Activated naive CD8-positive, alpha-beta T cell treated with anti-CD3 and anti-CD28 coated beads, Interleukin-2, amount 10 ng/mL, durations not matched to agents 7 days and 5 days (primary cell): ENCODE data around the gene USP7. TPM values are rescaled to one million over a fixed set of nuclear protein-coding genes. Genes with fewer than 3 reads are reported as not detected.
A peak's percentile ranks its signal among the peaks of the same experiment; 100 is the strongest.
"Not testable (repeated sequence)": the region's sequence is repeated elsewhere in the genome, so short reads cannot be mapped to it uniquely, and the experiment has no call there.

ENCODE experiments used
- ATAC-seq: fragments of 150-1000 bp; cut with Tn5 transposase; one replicate; pipeline ENCODE4 v1.10.0; 2021; ENCODE audit warnings: low read depth, moderate library complexity
- POLR2A ChIA-PET: fragments of 350-600 bp; sonication (Branson Sonifier 250); formaldehyde crosslinking; loops from one replicate; lab custom pipeline; 2021; ENCODE audit warnings: antibody characterized with exemption; lab: Charles Lee
- DNase-seq: peaks from one replicate; pipeline ENCODE4 v3.0.0; 2021
- H3K27ac Mint-ChIP-seq: one replicate; pipeline ENCODE4 v1.8.0; 2022; ENCODE audit warnings: mild to moderate bottlenecking, mixed read lengths
- H3K27me3 Mint-ChIP-seq: one replicate; pipeline ENCODE4 v1.8.0; 2022; ENCODE audit warnings: mild to moderate bottlenecking, moderate library complexity, mixed read lengths
- H3K36me3 Mint-ChIP-seq: one replicate; pipeline ENCODE4 v1.8.0; 2021; ENCODE audit warnings: mild to moderate bottlenecking, mixed read lengths
- H3K4me1 Mint-ChIP-seq: one replicate; pipeline ENCODE4 v1.8.0; 2021; ENCODE audit warnings: mixed read lengths
- H3K4me3 Mint-ChIP-seq: one replicate; pipeline ENCODE4 v1.8.0; 2022; ENCODE audit warnings: mild to moderate bottlenecking, moderate library complexity, mixed read lengths
- H3K9me3 Mint-ChIP-seq: one replicate; pipeline ENCODE4 v1.8.0; 2021; ENCODE audit warnings: mixed read lengths
- total RNA-seq, 2 experiments: library from RNA; stranded (reverse); gene quantifications; one replicate each; pipeline ENCODE4 v1.2.3, GENCODE V29; 2021

The USP7 gene
- total RNA-seq, 2 experiments from 2014 or later = 153 to 162 TPM

DNA sequence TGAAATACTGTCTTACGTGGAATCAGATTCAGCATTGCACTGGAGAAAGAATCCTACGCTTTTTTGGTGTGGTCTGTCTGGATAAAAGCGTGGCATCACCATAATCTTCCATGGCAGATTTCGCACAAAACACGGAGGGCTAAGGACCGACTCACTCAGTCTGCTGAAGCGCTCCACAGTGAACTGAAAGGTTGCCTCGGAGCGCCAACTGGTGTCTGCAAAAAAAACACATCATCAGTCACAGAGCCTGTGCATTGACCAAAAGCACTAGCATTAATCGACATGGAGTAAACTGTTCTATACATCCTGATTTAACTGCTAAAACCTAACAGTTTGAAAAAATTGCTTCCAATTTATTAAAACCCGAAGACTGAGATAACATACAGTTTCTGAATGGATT, 40.5 kb downstream of the USP7 start:
- no peaks in the 10 kb centered on the region for H3K27me3 Mint-ChIP-seq
- peaks cover 37% of the 10 kb centered on the region for H3K36me3 Mint-ChIP-seq
- ATAC-seq (no peak), DNase-seq (no peak)
- H3K4me3 Mint-ChIP-seq = no peak overlapping the region
- H3K4me1 Mint-ChIP-seq = peaks cover 45% of the 10 kb centered on the region
- H3K27ac Mint-ChIP-seq = no peak overlapping the region
- POLR2A ChIA-PET = interaction anchor here (0.6 kb wide), 1 partner anchor 87 kb away, joined by 5 read pairs; no protein-coding TSS in a partner anchor
- no peaks in the 10 kb centered on the region for H3K9me3 Mint-ChIP-seq

DNA sequence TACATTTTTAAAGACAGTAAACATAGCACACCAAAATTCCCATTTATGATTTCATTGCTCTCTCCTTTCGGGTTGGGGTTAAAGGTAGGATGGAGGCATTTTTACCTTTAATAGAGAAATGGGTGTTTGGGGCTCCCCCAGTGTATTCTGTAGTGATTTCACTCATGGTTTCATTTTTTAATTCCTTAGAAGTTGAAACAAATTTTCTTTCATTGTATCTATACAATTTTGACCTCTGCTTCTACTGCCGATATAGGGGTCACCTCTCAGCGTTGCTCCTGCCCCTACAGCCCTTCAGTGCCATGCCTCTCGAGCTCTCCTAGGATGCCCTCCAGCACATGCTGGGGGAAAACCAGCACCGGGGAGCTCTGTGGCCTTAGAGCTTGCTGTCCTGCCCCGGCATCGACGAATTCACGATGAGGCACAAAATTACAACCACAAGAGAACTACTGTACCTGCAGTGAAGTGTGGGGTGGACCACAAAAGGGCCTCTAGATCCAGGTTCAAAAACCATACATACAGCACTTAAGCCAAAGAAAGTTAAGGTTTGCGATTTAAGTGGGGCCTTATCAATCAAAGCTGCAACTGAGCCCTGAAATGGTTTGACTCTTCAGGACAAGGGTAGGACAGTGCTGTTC, 42.2 kb downstream of the USP7 start:
- Mint-ChIP-seq H3K9me3 (no peaks in the 10 kb centered on the region), H3K4me3 (no peak overlapping the region), H3K4me1 (peaks cover 49% of the 10 kb centered on the region), H3K27me3 (no peaks in the 10 kb centered on the region), H3K36me3 (peaks cover 45% of the 10 kb centered on the region), H3K27ac (no peak overlapping the region)
- POLR2A ChIA-PET = no interaction called here
- ATAC-seq = no peak
- no peak for DNase-seq

DNA sequence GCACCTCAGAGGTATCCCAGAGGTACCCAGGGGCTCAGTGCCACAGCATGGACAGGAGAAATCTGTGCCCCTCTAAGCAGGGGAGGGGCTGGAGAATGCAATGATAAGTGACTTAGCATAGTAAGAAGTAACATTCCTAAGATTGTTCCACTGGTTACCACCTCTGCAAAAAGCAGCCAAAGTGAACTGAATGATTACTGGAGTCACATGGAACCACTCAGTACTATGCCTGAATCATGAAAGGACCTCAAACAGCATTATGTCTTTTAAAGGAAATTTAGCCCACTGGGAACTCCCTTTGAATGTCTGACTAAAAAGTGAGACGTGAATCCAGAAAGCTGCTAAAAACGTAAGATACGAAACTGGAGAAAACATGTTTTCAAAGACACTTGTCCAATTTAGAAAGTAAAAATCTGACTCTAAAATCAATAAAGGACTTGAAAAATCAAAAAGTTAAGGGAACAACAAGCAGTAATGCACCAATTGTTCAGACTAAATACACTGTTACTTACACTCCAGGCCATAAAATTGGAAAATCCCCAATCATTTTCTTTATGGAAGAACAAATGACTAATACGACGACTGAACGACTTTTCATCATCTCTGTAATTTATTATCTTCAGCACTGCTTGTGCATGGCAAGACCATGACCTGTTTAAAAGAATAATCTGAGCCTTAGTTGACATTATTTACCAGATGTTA, 42.9 kb downstream of the USP7 start:
- Mint-ChIP-seq H3K27ac (no peak overlapping the region), H3K36me3 (peaks cover 48% of the 10 kb centered on the region), H3K9me3 (no peaks in the 10 kb centered on the region), H3K27me3 (no peaks in the 10 kb centered on the region), H3K4me3 (no peak overlapping the region), H3K4me1 (peaks cover 53% of the 10 kb centered on the region)
- DNase-seq = no peak
- POLR2A ChIA-PET = no interaction called here
- ATAC-seq = no peak

DNA sequence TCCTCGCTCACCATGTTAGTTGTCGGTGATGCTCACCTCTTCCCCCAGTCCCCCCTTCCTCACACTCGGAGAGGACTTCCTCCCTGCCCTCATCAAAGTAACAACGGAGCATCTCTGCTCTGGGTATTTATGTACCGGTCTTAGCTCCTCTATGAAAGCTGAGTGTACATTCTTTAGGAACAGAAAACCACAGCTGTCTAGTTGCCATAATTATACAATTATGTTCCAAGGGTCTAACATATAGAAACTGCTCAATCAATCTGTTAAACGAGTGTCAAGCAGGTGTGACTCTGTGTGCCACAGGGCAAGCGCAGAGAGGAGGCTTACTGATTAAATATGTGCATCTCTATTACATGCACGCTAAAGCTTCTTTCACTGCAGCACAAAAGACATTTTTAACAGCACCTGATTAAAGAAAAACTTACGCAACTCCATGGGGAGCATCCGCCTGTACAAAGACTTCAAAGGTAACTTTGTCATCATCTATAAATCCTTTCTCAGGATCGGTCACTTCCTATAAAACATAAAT, 43.7 kb downstream of the USP7 start:
- Mint-ChIP-seq H3K4me1 (peaks cover 51% of the 10 kb centered on the region), H3K36me3 (peaks cover 50% of the 10 kb centered on the region), H3K27ac (peak overlapping the region; percentile 66), H3K9me3 (no peaks in the 10 kb centered on the region), H3K27me3 (no peaks in the 10 kb centered on the region), H3K4me3 (peak overlapping the region; percentile 68)
- POLR2A ChIA-PET = no interaction called here
- DNase-seq (no peak), ATAC-seq (peak; percentile 64)

DNA sequence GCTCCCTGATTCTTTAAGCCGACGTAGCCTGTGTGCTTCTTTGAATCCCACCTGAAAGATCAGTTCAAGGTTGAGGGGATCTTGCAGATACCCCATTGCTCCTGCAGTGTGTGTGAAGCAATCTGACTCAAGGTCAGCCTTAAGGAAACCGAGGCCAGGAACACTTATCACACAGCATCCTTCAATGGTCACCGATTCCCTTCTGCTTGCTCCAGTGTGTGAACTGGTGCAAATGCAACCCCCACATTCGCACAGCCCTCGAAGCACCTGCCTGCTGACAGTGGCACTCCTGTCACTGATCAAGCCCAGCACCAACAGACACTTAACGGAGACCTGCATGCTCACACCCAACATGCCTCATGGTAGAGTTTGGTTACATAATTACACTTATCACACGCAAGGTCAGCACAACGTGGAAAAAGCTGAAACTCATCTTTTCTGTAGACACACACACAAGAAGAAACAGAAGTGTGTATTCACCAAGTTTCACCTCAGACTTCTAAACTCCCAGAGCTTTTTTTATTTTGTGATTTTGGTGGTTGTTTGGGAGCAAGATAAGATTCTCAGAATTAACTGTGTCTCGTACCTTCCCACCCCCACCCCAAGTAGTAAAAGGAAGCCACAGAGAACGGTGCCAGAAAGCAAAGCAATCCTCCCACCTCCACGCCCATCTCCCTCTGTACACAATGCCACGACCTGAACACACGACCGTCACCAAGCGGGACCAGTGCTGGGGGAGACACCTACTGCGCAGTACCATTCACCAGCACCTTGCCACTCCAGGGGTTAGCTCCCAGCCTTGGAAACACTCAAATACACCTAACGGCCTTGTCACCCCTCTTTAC, 44.4 kb downstream of the USP7 start:
- H3K9me3 Mint-ChIP-seq = no peaks in the 10 kb centered on the region
- peak overlapping the region; percentile 66 for H3K27ac Mint-ChIP-seq
- H3K36me3 Mint-ChIP-seq = peaks cover 52% of the 10 kb centered on the region
- ATAC-seq (peak; percentile 77), DNase-seq (no peak)
- H3K27me3 Mint-ChIP-seq = no peaks in the 10 kb centered on the region
- POLR2A ChIA-PET = no interaction called here
- H3K4me1 Mint-ChIP-seq = peaks cover 51% of the 10 kb centered on the region
- H3K4me3 Mint-ChIP-seq = peak overlapping the region; percentile 68

DNA sequence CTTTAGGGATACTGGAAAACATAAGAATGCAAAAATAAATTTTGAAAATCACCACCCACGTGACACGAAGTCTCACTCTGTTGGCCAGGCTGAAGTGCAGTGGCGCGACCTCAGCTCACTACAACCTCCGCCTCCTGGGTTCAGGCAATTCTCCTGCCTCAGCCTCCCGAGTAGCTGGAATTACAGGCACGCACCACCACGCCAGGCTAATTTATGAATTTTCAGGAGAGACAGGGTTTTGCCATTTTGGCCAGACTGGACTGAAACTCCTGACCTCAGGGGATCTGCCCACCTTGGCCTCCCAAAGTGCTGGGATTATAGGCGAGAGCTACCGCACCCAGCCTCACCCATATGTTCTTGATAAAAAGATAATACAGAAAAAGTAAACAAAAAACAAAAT, 46.4 kb downstream of the USP7 start:
- Mint-ChIP-seq H3K4me1 (peaks cover 59% of the 10 kb centered on the region), H3K36me3 (peaks cover 51% of the 10 kb centered on the region)
- H3K9me3 Mint-ChIP-seq, ATAC-seq, H3K27ac Mint-ChIP-seq, H3K27me3 Mint-ChIP-seq, H3K4me3 Mint-ChIP-seq, POLR2A ChIA-PET, DNase-seq: not testable (repeated sequence)

DNA sequence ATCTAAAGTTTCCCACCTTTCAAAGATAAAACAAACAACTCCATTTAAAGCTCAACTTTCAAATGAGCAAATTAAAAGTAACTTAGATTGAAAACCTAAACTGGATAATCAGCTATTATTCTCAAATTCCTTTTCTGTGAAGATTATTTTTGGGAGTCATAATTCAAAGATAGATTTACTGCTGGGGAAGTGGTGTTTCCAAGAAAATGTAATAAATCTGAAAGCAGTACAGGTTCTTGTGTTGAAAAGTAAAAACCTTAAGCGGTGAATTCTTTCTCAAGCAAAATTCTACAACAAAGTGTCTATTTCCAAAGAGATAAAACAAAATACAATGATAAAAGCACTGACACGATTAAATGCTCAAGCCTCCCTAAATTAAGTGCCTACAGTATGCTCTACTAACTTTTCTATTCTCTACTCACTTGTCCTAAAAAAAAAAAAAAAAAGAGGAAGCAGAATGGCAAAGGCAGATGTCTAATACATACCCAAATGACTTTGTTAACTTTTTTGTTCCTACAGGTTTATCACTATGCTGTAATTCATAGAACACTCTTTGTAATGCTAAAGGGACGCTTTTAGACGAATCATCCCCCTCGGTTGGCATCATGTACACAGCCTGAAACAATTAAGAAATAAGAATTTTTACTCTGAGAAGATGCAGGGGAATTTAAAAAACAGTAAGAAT, 47.0 kb downstream of the USP7 start:
- Mint-ChIP-seq H3K27me3 (no peaks in the 10 kb centered on the region), H3K4me1 (peaks cover 61% of the 10 kb centered on the region), H3K9me3 (no peaks in the 10 kb centered on the region), H3K4me3 (no peak overlapping the region), H3K36me3 (peaks cover 51% of the 10 kb centered on the region), H3K27ac (peak overlapping the region; percentile 32)
- ATAC-seq (no peak), DNase-seq (no peak)
- POLR2A ChIA-PET = no interaction called here

DNA sequence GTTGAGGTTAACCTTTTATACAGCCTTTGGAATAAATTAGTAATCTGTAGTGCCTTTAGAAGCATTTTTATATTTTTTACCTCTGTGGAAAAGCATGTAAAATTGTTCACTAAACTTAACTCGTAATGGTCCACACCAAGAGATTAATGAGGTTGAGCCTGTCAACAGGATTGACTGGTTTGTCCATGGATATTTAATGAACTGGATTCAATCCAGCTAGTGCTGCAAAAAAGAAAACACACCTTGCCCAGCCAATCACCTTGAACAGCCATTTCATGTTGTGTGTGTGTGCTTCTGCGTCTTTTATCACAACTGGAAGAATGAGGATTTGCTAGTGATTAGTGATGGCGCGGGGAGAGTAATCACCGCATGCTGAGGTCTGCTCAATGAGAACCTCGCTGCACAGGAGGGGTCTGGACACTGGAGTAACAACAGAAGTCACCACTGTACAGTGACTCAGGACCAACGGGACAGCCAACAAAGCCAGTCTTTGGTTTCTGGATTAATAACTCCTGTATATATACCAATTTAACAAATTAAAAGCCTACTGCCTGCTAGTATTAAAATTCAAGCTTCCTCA, 47.9 kb downstream of the USP7 start:
- ATAC-seq = no peak
- Mint-ChIP-seq H3K4me1 (peaks cover 62% of the 10 kb centered on the region), H3K4me3 (no peak overlapping the region), H3K27me3 (no peaks in the 10 kb centered on the region), H3K27ac (no peak overlapping the region), H3K36me3 (peaks cover 46% of the 10 kb centered on the region), H3K9me3 (no peaks in the 10 kb centered on the region)
- DNase-seq = no peak
- POLR2A ChIA-PET = no interaction called here

DNA sequence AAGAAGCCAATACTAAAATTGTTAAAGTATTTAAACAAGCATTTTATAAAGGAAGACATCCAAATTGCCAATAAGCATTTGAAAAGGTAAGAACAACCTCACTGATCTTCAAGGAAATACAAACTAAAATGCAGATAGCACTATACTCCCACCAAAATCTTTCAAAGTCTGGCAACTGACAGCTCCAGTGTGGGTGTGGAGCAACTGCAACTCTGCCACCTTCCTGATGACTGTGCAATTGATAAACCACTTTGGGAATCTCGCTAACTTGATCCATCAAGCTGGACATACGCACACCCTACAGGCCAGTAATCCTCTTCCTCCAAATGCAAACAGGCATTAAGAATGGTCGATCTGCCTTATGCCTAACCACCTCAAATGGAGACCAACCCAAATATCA, 49.6 kb downstream of the USP7 start:
- H3K36me3 Mint-ChIP-seq = peaks cover 44% of the 10 kb centered on the region

DNA sequence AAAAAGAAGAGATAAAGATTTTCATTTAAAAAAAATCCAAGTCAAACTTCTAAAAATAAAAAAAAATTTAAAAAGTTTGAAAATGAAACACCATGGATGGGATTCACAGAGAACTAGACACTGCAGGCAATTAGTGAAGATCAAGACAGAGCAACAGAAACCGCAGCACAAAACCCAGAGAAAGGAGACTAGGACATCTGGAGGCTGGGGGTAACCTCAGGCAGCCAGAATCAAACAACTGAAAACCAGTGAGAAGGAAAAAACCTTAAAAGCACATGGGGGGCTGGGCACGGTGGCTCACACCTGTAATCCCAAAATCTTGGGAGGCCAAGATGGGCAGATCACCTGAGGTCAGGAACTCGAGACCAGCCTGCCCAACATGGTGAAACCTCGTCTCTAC, 50.9 kb downstream of the USP7 start:
- no peak overlapping the region for H3K27ac Mint-ChIP-seq

More for the DNA sequence above, 49.6 kb downstream of the USP7 start:
- H3K27ac Mint-ChIP-seq = no peak overlapping the region
- ATAC-seq (no peak), DNase-seq (no peak)
- H3K27me3 Mint-ChIP-seq = no peaks in the 10 kb centered on the region
- peaks cover 52% of the 10 kb centered on the region for H3K4me1 Mint-ChIP-seq
- H3K4me3 Mint-ChIP-seq = no peak overlapping the region
- POLR2A ChIA-PET = interaction anchor here (0.7 kb wide), 1 partner anchor 236 kb away, joined by 3 read pairs; no protein-coding TSS in a partner anchor
- H3K9me3 Mint-ChIP-seq = no peaks in the 10 kb centered on the region

DNA sequence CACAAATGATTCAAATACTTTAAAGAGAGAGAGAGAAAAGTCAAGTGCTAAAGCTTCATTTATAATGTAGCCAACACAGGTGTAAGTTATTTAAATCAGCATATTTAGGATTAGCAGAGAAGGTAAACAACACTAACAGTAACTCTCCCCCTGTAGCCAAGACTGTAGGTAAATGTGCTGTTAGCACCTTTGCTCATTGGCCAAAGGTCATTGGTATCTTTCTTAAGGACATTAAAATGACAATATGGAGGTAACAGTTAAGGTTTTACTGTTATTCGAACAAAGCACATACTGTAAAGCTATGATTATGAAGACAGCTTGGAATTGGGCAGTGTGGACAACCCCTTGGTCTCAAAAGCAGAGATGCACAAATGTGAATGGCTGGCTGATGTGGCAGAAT, 52.9 kb downstream of the USP7 start:
- H3K27ac Mint-ChIP-seq = no peak overlapping the region
- POLR2A ChIA-PET = no interaction called here
- peaks cover 43% of the 10 kb centered on the region for H3K4me1 Mint-ChIP-seq
- DNase-seq = no peak
- no peak overlapping the region for H3K4me3 Mint-ChIP-seq
- peaks cover 30% of the 10 kb centered on the region for H3K36me3 Mint-ChIP-seq
- H3K9me3 Mint-ChIP-seq = no peaks in the 10 kb centered on the region
- H3K27me3 Mint-ChIP-seq = no peaks in the 10 kb centered on the region
- ATAC-seq = no peak

More for the DNA sequence above, 50.9 kb downstream of the USP7 start:
- POLR2A ChIA-PET = no interaction called here
- H3K9me3 Mint-ChIP-seq = no peaks in the 10 kb centered on the region
- H3K36me3 Mint-ChIP-seq = peaks cover 41% of the 10 kb centered on the region
- H3K4me1 Mint-ChIP-seq = peaks cover 53% of the 10 kb centered on the region
- H3K4me3 Mint-ChIP-seq = no peak overlapping the region
- no peak for ATAC-seq
- no peak for DNase-seq
- H3K27me3 Mint-ChIP-seq = no peaks in the 10 kb centered on the region

DNA sequence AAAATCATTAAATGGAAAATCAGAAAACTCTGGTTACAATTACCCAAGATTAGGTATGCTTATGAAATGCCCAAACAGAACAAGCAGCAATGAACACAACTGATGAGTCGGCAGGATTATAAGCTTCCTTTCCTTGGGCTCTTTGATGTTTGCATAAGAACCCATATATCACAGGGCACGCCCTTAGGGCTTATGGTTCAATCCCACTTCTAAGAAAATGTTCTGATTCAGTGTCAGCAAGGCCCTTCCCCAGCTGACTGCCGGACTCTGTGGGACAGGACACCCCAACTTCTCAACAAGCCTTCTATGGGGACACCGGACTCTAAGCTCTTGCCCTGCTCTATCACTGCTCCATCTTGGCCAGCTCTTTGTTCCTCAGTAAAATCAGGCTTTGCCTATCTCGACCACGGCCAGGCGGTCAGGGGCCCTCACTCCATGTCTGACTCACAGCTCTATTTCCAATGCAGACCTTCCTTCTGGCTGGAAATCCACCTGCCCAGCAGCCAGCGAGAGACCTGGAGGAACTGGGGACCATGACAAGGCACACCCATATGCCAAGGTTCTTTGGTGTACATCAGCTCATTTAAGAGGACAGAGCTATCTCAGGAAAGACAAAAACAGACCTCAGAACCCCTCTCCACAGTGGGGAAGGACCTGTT, 54.8 kb downstream of the USP7 start:
- peaks cover 34% of the 10 kb centered on the region for H3K4me1 Mint-ChIP-seq
- H3K27me3 Mint-ChIP-seq = no peaks in the 10 kb centered on the region
- peak; percentile 31 for ATAC-seq
- DNase-seq = no peak
- H3K36me3 Mint-ChIP-seq = peaks cover 32% of the 10 kb centered on the region
- peak overlapping the region; percentile 59 for H3K27ac Mint-ChIP-seq
- no peaks in the 10 kb centered on the region for H3K9me3 Mint-ChIP-seq
- POLR2A ChIA-PET = interaction anchor here (0.8 to 1.0 kb wide), 2 partner anchors 100 to 183 kb away, joined by 3 read pairs; no protein-coding TSS in a partner anchor
- no peak overlapping the region for H3K4me3 Mint-ChIP-seq
